SK-N-SH treated with all-trans-retinoic acid at 6 μM for 48 hours (cell line): Measurements from ENCODE around the gene ZMIZ1.

Experiments used
- ATAC-seq: fragments of 200-7000 bp; cut with Tn5 transposase; 3 replicates; pipeline ENCODE4 v1.9.1; 2020; ENCODE audit warnings: mild to moderate bottlenecking, moderate library complexity
- ARNTL ChIP-seq: fragments of 450-650 bp; formaldehyde crosslinking; IDR thresholded peaks from 2 replicates; pipeline ENCODE4 v1.5.0; 2020; ENCODE audit warnings: low read depth, mild to moderate bottlenecking, moderate library complexity, borderline replicate concordance
- BACH2 ChIP-seq: fragments of 250-450 bp; sonication (Bioruptor Pico); IDR thresholded peaks from 2 replicates; pipeline ENCODE4 v1.9.0; 2021; ENCODE audit warnings: mild to moderate bottlenecking, borderline replicate concordance
- CREB5 ChIP-seq: fragments of 250-450 bp; sonication (Bioruptor Pico); IDR thresholded peaks from 2 replicates; pipeline ENCODE4 v1.5.1; 2020; ENCODE audit warnings: low read depth, mild to moderate bottlenecking, moderate library complexity
- CSDC2 ChIP-seq: fragments of 250-450 bp; sonication (Bioruptor Pico); IDR thresholded peaks from 2 replicates; pipeline ENCODE4 v1.5.0; 2020; ENCODE audit warnings: mild to moderate bottlenecking, moderate library complexity
- ISL1 ChIP-seq: fragments of 250-450 bp; sonication (Bioruptor Pico); IDR thresholded peaks from 2 replicates; pipeline ENCODE4 v2.1.2; 2022; ENCODE audit warnings: mild to moderate bottlenecking, moderate library complexity
- OSR1 ChIP-seq: fragments of 250-450 bp; sonication (Bioruptor Pico); IDR thresholded peaks from 2 replicates; pipeline ENCODE4 v1.8.0; 2022; ENCODE audit warnings: moderate library complexity, mild to moderate bottlenecking, inconsistent platforms
- PPARA ChIP-seq: fragments of 250-450 bp; sonication (Bioruptor Pico); IDR thresholded peaks from 2 replicates; pipeline ENCODE4 v1.5.0; 2020; ENCODE audit warnings: mild to moderate bottlenecking, borderline replicate concordance
- RARB ChIP-seq: fragments of 250-450 bp; sonication (Bioruptor Pico); IDR thresholded peaks from 2 replicates; pipeline ENCODE4 v1.8.0; 2021; ENCODE audit warnings: mild to moderate bottlenecking, moderate library complexity
- SNAI2 ChIP-seq: fragments of 250-450 bp; sonication (Bioruptor Pico); IDR thresholded peaks from 2 replicates; pipeline ENCODE4 v1.5.0; 2020; ENCODE audit warnings: mild to moderate bottlenecking, moderate library complexity
- TCF4 ChIP-seq: fragments of 250-450 bp; sonication (Bioruptor Pico); IDR thresholded peaks from 2 replicates; pipeline ENCODE4 v1.8.0; 2021; ENCODE audit warnings: mild to moderate bottlenecking, moderate library complexity, borderline replicate concordance
- TOX ChIP-seq: fragments of 250-450 bp; sonication (Bioruptor Pico); IDR thresholded peaks from 2 replicates; pipeline ENCODE4 v1.8.0; 2021; ENCODE audit warnings: mild to moderate bottlenecking, moderate library complexity, borderline replicate concordance
- ZC3H10 ChIP-seq: fragments of 250-450 bp; sonication (Bioruptor Pico); IDR thresholded peaks from 2 replicates; pipeline ENCODE4 v1.5.1; 2021; ENCODE audit warnings: mild to moderate bottlenecking, moderate library complexity
- ZFP3 ChIP-seq: fragments of 250-450 bp; sonication (Bioruptor Pico); IDR thresholded peaks from 2 replicates; pipeline ENCODE4 v1.5.0; 2020; ENCODE audit warnings: mild to moderate bottlenecking, moderate library complexity
- ZFP30 ChIP-seq: fragments of 450-650 bp; formaldehyde crosslinking; IDR thresholded peaks from 2 replicates; pipeline ENCODE4 v1.5.0; 2022; ENCODE audit warnings: mild to moderate bottlenecking, moderate library complexity
- ZNF565 ChIP-seq: fragments of 450-650 bp; formaldehyde crosslinking; conservative IDR thresholded peaks from 2 replicates; pipeline ENCODE4 v1.5.0; 2020; ENCODE audit warnings: low read depth, mild to moderate bottlenecking, moderate library complexity
- ZNF70 ChIP-seq: fragments of 450-650 bp; formaldehyde crosslinking; IDR thresholded peaks from 2 replicates; pipeline ENCODE4 v1.5.0; 2020; ENCODE audit warnings: mild to moderate bottlenecking, moderate library complexity
- ZNF8 ChIP-seq: fragments of 450-650 bp; formaldehyde crosslinking; IDR thresholded peaks from 2 replicates; pipeline ENCODE4 v1.5.0; 2020; ENCODE audit warnings: mild to moderate bottlenecking, moderate library complexity
- TF ChIP-seq, protein P1 (sequence below): fragments of 250-450 bp; sonication (Bioruptor Pico); IDR thresholded peaks from 2 replicates; pipeline ENCODE4 v1.5.0; 2020; ENCODE audit warnings: mild to moderate bottlenecking, moderate library complexity
- TF ChIP-seq, protein P2 (sequence below): fragments of 250-450 bp; sonication (Bioruptor Pico); IDR thresholded peaks from 2 replicates; pipeline ENCODE4 v1.5.1; 2021; ENCODE audit warnings: mild to moderate bottlenecking, moderate library complexity

Gene ZMIZ1

DNA sequence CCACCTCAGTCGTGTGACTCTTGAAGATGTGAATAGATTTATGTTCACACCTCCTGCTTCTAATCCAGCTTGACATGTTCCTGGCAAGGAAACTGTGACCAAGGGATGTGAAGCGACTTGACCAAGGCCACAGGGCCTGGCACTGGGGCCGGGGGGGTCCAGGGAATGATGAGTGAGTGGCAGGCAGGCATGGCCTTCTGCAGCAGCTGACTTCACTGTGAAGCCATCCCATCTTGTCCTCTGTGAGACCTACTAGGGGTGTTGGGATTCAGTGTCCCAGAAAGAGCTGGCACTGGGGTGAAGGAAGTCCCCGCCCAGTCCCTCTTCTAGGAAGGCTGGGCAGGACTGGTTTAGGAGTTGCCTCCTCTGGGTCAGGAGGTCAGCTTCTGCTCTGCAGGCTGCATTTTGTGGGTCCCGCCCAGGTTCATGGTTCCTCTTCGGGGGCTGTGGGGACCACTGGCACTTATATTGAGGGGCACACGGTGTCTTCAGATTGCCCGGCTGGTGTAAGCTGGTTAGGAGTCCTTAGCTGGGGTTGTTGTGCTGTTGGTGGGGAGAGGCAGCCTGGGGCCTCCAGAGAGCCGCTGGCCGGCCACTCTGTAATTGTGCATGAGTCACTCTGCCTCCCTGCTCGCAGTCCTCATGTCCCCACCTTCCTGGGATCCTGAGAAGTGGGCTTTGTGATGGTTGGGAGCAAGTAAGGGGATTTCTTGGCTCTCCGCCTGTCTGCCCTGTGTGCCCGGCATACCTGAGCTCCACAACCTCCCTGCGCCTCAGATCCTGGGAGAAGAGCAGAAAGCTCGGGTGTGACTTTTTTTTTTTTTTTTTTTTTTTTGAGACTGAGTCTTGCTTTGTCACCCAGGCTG, 11.0 kb downstream of the ZMIZ1 start:
- ATAC-seq = peak; percentile 59
- TF ChIP-seq ZFP3 (CRISPR knock-in tag) (0 out of 2 replicates have a peak, but pooled peaks have one; percentile 29), SNAI2 (CRISPR knock-in tag) (no peak)

DNA sequence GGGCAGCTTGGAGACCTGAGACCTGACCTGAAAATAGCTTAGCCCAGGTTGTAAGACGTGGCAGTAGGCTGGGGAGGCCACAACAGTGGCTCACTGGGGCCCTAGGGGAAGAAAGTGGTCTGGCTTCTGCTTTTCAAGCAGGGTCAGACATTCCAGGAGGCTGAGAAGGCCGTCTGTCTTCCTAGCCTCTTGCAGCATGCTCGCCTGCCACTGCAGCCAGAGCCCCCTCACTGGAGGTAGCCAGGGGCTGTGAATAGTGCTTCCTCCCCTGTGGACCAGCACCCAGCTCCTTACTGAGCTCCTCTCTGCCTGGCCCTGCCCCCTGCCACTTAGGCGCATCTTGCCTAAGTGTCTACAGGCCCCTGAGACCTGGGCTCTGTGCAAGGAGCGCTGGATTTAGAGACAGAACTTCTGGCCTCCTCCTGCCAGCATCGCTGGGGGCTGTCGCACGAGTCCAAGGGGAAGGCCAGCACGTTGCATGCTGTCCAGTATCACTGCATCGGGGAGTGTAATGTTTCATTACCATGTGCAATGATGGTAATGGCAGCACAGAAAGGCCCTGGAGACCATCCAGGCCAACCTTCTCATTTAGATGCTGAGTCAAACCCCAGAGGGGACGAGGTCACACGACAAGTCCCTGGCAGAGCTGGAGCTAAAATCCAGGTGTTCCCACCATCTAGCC, 12.7 kb downstream of the ZMIZ1 start:
- ATAC-seq = peak; percentile 56
- no peak for TF ChIP-seq RARB (CRISPR knock-in tag)
- TF ChIP-seq TCF4 (CRISPR knock-in tag) = no peak
- TF ChIP-seq, protein P1, sequence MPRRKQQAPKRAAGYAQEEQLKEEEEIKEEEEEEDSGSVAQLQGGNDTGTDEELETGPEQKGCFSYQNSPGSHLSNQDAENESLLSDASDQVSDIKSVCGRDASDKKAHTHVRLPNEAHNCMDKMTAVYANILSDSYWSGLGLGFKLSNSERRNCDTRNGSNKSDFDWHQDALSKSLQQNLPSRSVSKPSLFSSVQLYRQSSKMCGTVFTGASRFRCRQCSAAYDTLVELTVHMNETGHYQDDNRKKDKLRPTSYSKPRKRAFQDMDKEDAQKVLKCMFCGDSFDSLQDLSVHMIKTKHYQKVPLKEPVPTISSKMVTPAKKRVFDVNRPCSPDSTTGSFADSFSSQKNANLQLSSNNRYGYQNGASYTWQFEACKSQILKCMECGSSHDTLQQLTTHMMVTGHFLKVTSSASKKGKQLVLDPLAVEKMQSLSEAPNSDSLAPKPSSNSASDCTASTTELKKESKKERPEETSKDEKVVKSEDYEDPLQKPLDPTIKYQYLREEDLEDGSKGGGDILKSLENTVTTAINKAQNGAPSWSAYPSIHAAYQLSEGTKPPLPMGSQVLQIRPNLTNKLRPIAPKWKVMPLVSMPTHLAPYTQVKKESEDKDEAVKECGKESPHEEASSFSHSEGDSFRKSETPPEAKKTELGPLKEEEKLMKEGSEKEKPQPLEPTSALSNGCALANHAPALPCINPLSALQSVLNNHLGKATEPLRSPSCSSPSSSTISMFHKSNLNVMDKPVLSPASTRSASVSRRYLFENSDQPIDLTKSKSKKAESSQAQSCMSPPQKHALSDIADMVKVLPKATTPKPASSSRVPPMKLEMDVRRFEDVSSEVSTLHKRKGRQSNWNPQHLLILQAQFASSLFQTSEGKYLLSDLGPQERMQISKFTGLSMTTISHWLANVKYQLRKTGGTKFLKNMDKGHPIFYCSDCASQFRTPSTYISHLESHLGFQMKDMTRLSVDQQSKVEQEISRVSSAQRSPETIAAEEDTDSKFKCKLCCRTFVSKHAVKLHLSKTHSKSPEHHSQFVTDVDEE (CRISPR knock-in tag) = no peak
- no peak for TF ChIP-seq ZNF70 (CRISPR knock-in tag)
- TF ChIP-seq ZFP30 (CRISPR knock-in tag) = no peak
- TF ChIP-seq ZFP3 (CRISPR knock-in tag) = no peak
- no peak for TF ChIP-seq CREB5 (CRISPR knock-in tag)
- no peak for TF ChIP-seq BACH2 (CRISPR knock-in tag)
- TF ChIP-seq OSR1 (CRISPR knock-in tag) = no peak
- TF ChIP-seq ZNF8 = no peak
- TF ChIP-seq PPARA (CRISPR knock-in tag) = no peak
- no peak for TF ChIP-seq ZC3H10
- no peak for TF ChIP-seq ARNTL (CRISPR knock-in tag)

DNA sequence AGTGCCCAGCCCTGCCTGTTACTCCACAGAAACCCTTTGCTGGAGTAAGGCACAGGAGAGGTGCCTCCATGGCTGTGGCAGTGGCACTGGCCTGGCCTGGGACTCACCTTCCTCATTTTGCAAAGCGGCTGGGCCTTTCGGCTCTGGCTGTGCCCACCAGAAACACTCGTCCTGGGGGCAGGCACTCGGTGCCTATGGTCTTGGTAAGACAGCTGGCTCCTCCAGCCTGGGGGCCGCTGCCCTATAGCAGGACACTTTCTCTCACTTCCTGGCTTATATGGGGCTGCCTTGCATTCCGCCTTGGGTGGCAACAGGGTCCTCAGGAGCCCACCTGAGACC, 13.2 kb downstream of the ZMIZ1 start:
- TF ChIP-seq ZFP3 (CRISPR knock-in tag) = no peak
- TF ChIP-seq CSDC2 (CRISPR knock-in tag) = no peak
- TF ChIP-seq SNAI2 (CRISPR knock-in tag) = no peak
- TF ChIP-seq ZNF565 = no peak
- no peak for TF ChIP-seq CREB5 (CRISPR knock-in tag)
- TF ChIP-seq, protein P1 (CRISPR knock-in tag) = no peak
- TF ChIP-seq ZNF8 = no peak
- TF ChIP-seq RARB (CRISPR knock-in tag) = no peak
- TF ChIP-seq ISL1 (CRISPR knock-in tag) = no peak
- TF ChIP-seq PPARA (CRISPR knock-in tag) = no peak
- TF ChIP-seq, protein P2, sequence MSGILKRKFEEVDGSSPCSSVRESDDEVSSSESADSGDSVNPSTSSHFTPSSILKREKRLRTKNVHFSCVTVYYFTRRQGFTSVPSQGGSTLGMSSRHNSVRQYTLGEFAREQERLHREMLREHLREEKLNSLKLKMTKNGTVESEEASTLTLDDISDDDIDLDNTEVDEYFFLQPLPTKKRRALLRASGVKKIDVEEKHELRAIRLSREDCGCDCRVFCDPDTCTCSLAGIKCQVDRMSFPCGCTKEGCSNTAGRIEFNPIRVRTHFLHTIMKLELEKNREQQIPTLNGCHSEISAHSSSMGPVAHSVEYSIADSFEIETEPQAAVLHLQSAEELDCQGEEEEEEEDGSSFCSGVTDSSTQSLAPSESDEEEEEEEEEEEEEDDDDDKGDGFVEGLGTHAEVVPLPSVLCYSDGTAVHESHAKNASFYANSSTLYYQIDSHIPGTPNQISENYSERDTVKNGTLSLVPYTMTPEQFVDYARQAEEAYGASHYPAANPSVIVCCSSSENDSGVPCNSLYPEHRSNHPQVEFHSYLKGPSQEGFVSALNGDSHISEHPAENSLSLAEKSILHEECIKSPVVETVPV (CRISPR knock-in tag) = no peak
- no peak for TF ChIP-seq TOX (CRISPR knock-in tag)
- no peak for TF ChIP-seq ZFP30 (CRISPR knock-in tag)
- no peak for TF ChIP-seq ZC3H10
- TF ChIP-seq, all 23 proteins: peak for 0
- ATAC-seq = no peak
